Liver (tissue), 9 donors: ENCODE results near the gene AHR. TPM values are rescaled to one million over a fixed set of nuclear protein-coding genes. Genes with fewer than 3 reads are reported as not detected.

ENCODE experiments used
- DNase-seq: peaks from one replicate; pipeline ENCODE4 v3.0.0-alpha.2; 2017; ENCODE audit warnings: low spot score
- H3K27ac ChIP-seq, 2 donors: one replicate each; pipeline ENCODE4 v1.7.0; 2013; ENCODE audit warnings: inconsistent platforms in 2 of 2, low read length in 2 of 2, control low read depth in 1 of 2, low read depth in 1 of 2, mild to moderate bottlenecking in 1 of 2
- H3K27me3 ChIP-seq, 4 donors: one replicate each; pipeline versions ENCODE4 v1.6.1 to v1.7.0; 2013; ENCODE audit warnings: low read length in 3 of 4, inconsistent platforms in 1 of 4, mild to moderate bottlenecking in 1 of 4, moderate library complexity in 1 of 4; ENCODE audit not compliant: control insufficient read depth in 4 of 4, insufficient read depth in 4 of 4
- H3K36me3 ChIP-seq, 4 donors: one replicate each; pipeline versions ENCODE4 v1.6.1 to v1.7.0; 2013; ENCODE audit warnings: low read length in 3 of 4, mild to moderate bottlenecking in 3 of 4, low read depth in 1 of 4, moderate library complexity in 1 of 4; ENCODE audit not compliant: control insufficient read depth in 4 of 4, insufficient read depth in 3 of 4
- H3K4me1 ChIP-seq, 4 donors: one replicate each; pipeline versions ENCODE4 v1.6.1 to v1.7.0; 2013; ENCODE audit warnings: low read length in 3 of 4, mild to moderate bottlenecking in 3 of 4, moderate library complexity in 1 of 4; ENCODE audit not compliant: control insufficient read depth in 4 of 4, insufficient read depth in 4 of 4
- H3K4me3 ChIP-seq, 3 donors: one replicate each; pipeline versions ENCODE4 v1.6.1 to v1.7.0; 2013; ENCODE audit warnings: low read length in 3 of 3, control low read depth in 1 of 3, low read depth in 1 of 3, mild to moderate bottlenecking in 1 of 3
- H3K9ac ChIP-seq, 2 donors: one replicate each; pipeline ENCODE4 v1.7.0; 2013; ENCODE audit warnings: low read length in 2 of 2, mild to moderate bottlenecking in 2 of 2, moderate library complexity in 2 of 2, control low read depth in 1 of 2, low read depth in 1 of 2
- H3K9me3 ChIP-seq, 4 donors: one replicate each; pipeline versions ENCODE4 v1.6.1 to v1.7.0; 2013; ENCODE audit warnings: low read length in 3 of 4; ENCODE audit not compliant: control insufficient read depth in 4 of 4
- ATF3 ChIP-seq: IDR thresholded peaks from 2 replicates; pipeline ENCODE4 v1.6.1; 2016; ENCODE audit warnings: antibody characterized with exemption
- CTCF ChIP-seq: fragments of 150-350 bp; IDR thresholded peaks from 2 replicates; pipeline ENCODE4 v1.5.1; 2017; ENCODE audit warnings: improper control_type of control experiment, low read depth, low read length; ENCODE audit not compliant: missing input control
- EGR1 ChIP-seq, 2 donors: IDR thresholded peaks; 2 replicates each; pipeline ENCODE4 v1.6.1; 2016 to 2018; ENCODE audit warnings: antibody characterized with exemption in 2 of 2, low read depth in 2 of 2
- FOXA2 ChIP-seq: IDR thresholded peaks from 2 replicates; pipeline ENCODE4 v1.6.1; 2016; ENCODE audit warnings: antibody characterized with exemption
- GABPA ChIP-seq, 2 donors: IDR thresholded peaks in 1 of 2; conservative IDR thresholded peaks in 1 of 2; 2 replicates each; pipeline ENCODE4 v1.6.1; 2016; ENCODE audit warnings: antibody characterized with exemption in 2 of 2, mild to moderate bottlenecking in 1 of 2, moderate library complexity in 1 of 2
- HNF4A ChIP-seq, 2 donors: conservative IDR thresholded peaks; 2 replicates each; pipeline ENCODE4 v1.6.1; 2016; ENCODE audit warnings: antibody characterized with exemption in 2 of 2, mild to moderate bottlenecking in 2 of 2
- HNF4G ChIP-seq: IDR thresholded peaks from 2 replicates; pipeline ENCODE4 v1.6.1; 2016; ENCODE audit warnings: antibody characterized with exemption
- JUND ChIP-seq, 2 donors: IDR thresholded peaks; 2 replicates each; pipeline ENCODE4 v1.6.1; 2016; ENCODE audit warnings: antibody characterized with exemption in 2 of 2
- MAX ChIP-seq: IDR thresholded peaks from 2 replicates; pipeline ENCODE4 v1.6.1; 2016; ENCODE audit warnings: antibody characterized with exemption
- NR2F2 ChIP-seq: IDR thresholded peaks from 2 replicates; pipeline ENCODE4 v1.6.1; 2016; ENCODE audit warnings: antibody characterized with exemption
- RAD21 ChIP-seq, 2 donors: IDR thresholded peaks; 2 replicates each; pipeline ENCODE4 v1.6.1; 2016; ENCODE audit warnings: antibody characterized with exemption in 2 of 2, mild to moderate bottlenecking in 2 of 2
- RXRA ChIP-seq, 2 donors: IDR thresholded peaks; 2 replicates each; pipeline ENCODE4 v1.6.1; 2017 to 2018; ENCODE audit warnings: antibody characterized with exemption in 2 of 2, mild to moderate bottlenecking in 1 of 2
- SP1 ChIP-seq: IDR thresholded peaks from 2 replicates; pipeline ENCODE4 v1.6.1; 2018; ENCODE audit warnings: antibody characterized with exemption, mild to moderate bottlenecking
- TAF1 ChIP-seq: conservative IDR thresholded peaks from 2 replicates; pipeline ENCODE4 v1.6.1; 2016; ENCODE audit warnings: antibody characterized with exemption, mild to moderate bottlenecking
- YY1 ChIP-seq: IDR thresholded peaks from 2 replicates; pipeline ENCODE4 v1.6.1; 2016; ENCODE audit warnings: antibody characterized with exemption, mild to moderate bottlenecking
- ZBTB33 ChIP-seq: IDR thresholded peaks from 2 replicates; pipeline ENCODE4 v1.6.1; 2016; ENCODE audit warnings: antibody characterized with exemption
- WGBS: extraction: QIAGEN DNeasy Blood & Tissue Kit; methylation state at CpG from one replicate; pipeline ENCODE4 v1.1.7; 2013; 5-methylcytosine and 5-hydroxymethylcytosine counted together
- polyA plus RNA-seq, 2 donors: library from polyadenylated mRNA; stranded (reverse) in 1 of 2; unstranded in 1 of 2; fragments of 200-250 nt in 1 of 2; fragments of >200 nt in 1 of 2; fragmentation: Nextera tagmentation in 1 of 2; extraction: Ambion mirVana in 1 of 2; gene quantifications; one replicate each; pipeline versions ENCODE4 v1.2.1 to v1.2.3, GENCODE V29; 2013 to 2015
- total RNA-seq, 2 donors: library from RNA; depleted of rRNA; stranded (reverse); fragments of >200 nt; gene quantifications; one replicate each; pipeline ENCODE4 v1.2.3, GENCODE V29; 2014
- donor health status: healthy.
- donor health status: healthy.
- donor health status: healthy.
- donor health status: healthy.
- donor health status: healthy.

Gene AHR
- total and polyA plus RNA-seq, 4 donors: 9.9 to 61.2 (median 20.1) TPM

GRCh38 chr7:17266565-17266964 lies 31.9 kb upstream of the AHR start (continued):
- TF ChIP-seq ZBTB33 (no peak), SP1 (no peak), JUND (IDR thresholded peaks at IDR 0.05) (no peak), EGR1 (IDR thresholded peaks at IDR 0.05; ENCODE audit: low read depth in 2 of 2) (no peak), HNF4G (no peak), MAX (no peak), RXRA (IDR thresholded peaks at IDR 0.05) (no peak), RAD21 (IDR thresholded peaks at IDR 0.05) (no peak), GABPA (IDR thresholded peaks at IDR 0.05 in 1 of 2, conservative IDR thresholded peaks at IDR 0.05 in 1 of 2) (no peak), TAF1 (no peak)

GRCh38 chr7:17269341-17270221 lies 28.9 kb upstream of the AHR start:
- Histone ChIP-seq H3K36me3 (no peaks in the 10 kb centered on the region), H3K4me1 (no peaks in the 10 kb centered on the region), H3K27me3 (no peaks in the 10 kb centered on the region), H3K9ac (no peak overlapping the region), H3K4me3 (no peak overlapping the region), H3K9me3 (peaks cover 3 to 25% (median 12%) of the 10 kb centered on the region in 4 donors), H3K27ac (no peak overlapping the region)
- 81% methylated on average over 3 of the region's 3 CpGs for WGBS
- TF ChIP-seq SP1 (no peak), RXRA (IDR thresholded peaks at IDR 0.05) (no peak), FOXA2 (no peak), HNF4A (conservative IDR thresholded peaks at IDR 0.05) (no peak), EGR1 (IDR thresholded peaks at IDR 0.05; ENCODE audit: low read depth in 2 of 2) (no peak), ZBTB33 (no peak), MAX (no peak), NR2F2 (no peak)
- no peak for DNase-seq

GRCh38 chr7:17274551-17275245 lies 23.8 kb upstream of the AHR start:
- WGBS: 51% methylated on average over 5 of the region's 5 CpGs
- H3K9ac ChIP-seq: no peak overlapping the region
- no peaks in the 10 kb centered on the region for H3K36me3 ChIP-seq
- peaks cover 0 to 4% (median 2%) of the 10 kb centered on the region in 4 donors for H3K4me1 ChIP-seq
- DNase-seq: no peak
- H3K27ac ChIP-seq: no peak overlapping the region
- no peak overlapping the region for H3K4me3 ChIP-seq
- no peak for TF ChIP-seq NR2F2
- no peak for TF ChIP-seq CTCF
- no peak for TF ChIP-seq ATF3
- TF ChIP-seq SP1: no peak
- no peak for TF ChIP-seq YY1
- no peaks in the 10 kb centered on the region for H3K27me3 ChIP-seq
- peaks cover 3 to 6% (median 5%) of the 10 kb centered on the region in 4 donors for H3K9me3 ChIP-seq
